PC-9 (cell line): ENCODE results near the gene NAGPA. TPM values are rescaled to one million over a fixed set of nuclear protein-coding genes. Genes with fewer than 3 reads are reported as not detected.
"Not testable (repeated sequence)": the region's sequence is repeated elsewhere in the genome, so short reads cannot be mapped to it uniquely, and the experiment has no call there.

Experiments used
- BruUV-seq: library from RNA; stranded (reverse); fragments of 400-500 nt; replicated peaks from 2 replicates; lab custom pipeline; 2021; lab: Mats Ljungman, UMichigan
- CTCF ChIA-PET: fragments of 300-600 bp; sonication (Branson Sonifier 250); formaldehyde crosslinking; loops from one replicate; lab custom pipeline; 2022; ENCODE audit warnings: antibody characterized with exemption; lab: Charles Lee
- POLR2A ChIA-PET: fragments of 300-600 bp; sonication (Branson Sonifier 250); formaldehyde crosslinking; loops from one replicate; lab custom pipeline; 2022; ENCODE audit warnings: antibody characterized with exemption; ENCODE audit not compliant: unreplicated experiment; lab: Charles Lee
- DNase-seq, 2 experiments: peaks; one replicate each; pipeline versions ENCODE4 v3.0.0 to v3.0.0-alpha.2; 2015 to 2022; ENCODE audit warnings: mixed read lengths in 1 of 2
- H2AFZ ChIP-seq: fragments of 200-600 bp; sonication (generic); 2 replicates; pipeline ENCODE4 v1.8.1; 2017; ENCODE audit warnings: antibody characterized with exemption
- H3F3A ChIP-seq: fragments of 200-600 bp; sonication (generic); 2 replicates; pipeline ENCODE4 v1.8.1; 2017; ENCODE audit warnings: antibody characterized with exemption, mild to moderate bottlenecking, low read depth; ENCODE audit not compliant: insufficient read depth
- H3K27ac ChIP-seq: fragments of 200-600 bp; sonication (generic); 2 replicates; pipeline ENCODE4 v1.6.1; 2016; ENCODE audit warnings: mixed run types
- H3K27me3 ChIP-seq: fragments of 200-600 bp; sonication (generic); 2 replicates; pipeline ENCODE4 v1.6.1; 2016; ENCODE audit warnings: low read depth, mixed run types; ENCODE audit not compliant: insufficient read depth
- H3K36me3 ChIP-seq: fragments of 200-600 bp; sonication (generic); 2 replicates; pipeline ENCODE4 v1.6.1; 2016; ENCODE audit warnings: low read depth, mixed run types
- H3K4me1 ChIP-seq: fragments of 200-600 bp; sonication (generic); replicated peaks from 2 replicates; pipeline ENCODE4 v1.6.1; 2016; ENCODE audit warnings: mixed run types; ENCODE audit not compliant: insufficient read depth
- H3K4me2 ChIP-seq: fragments of 200-600 bp; sonication (generic); 2 replicates; pipeline ENCODE4 v1.6.1; 2017; ENCODE audit warnings: mixed run types
- H3K4me3 ChIP-seq: fragments of 200-600 bp; sonication (generic); 2 replicates; pipeline ENCODE4 v1.6.1; 2016; ENCODE audit warnings: mixed run types
- H3K79me2 ChIP-seq: fragments of 200-600 bp; sonication (generic); 2 replicates; pipeline ENCODE4 v1.6.1; 2017; ENCODE audit warnings: low read depth, mixed run types
- H3K9me2 ChIP-seq: fragments of 200-600 bp; sonication (generic); 2 replicates; pipeline ENCODE4 v1.8.1; 2017; ENCODE audit warnings: mild to moderate bottlenecking; ENCODE audit not compliant: insufficient read depth
- H3K9me3 ChIP-seq: fragments of 200-600 bp; sonication (generic); 2 replicates; pipeline ENCODE4 v1.8.1; 2016; ENCODE audit warnings: low read depth; ENCODE audit not compliant: insufficient read depth
- H4K20me1 ChIP-seq: fragments of 200-600 bp; sonication (generic); 2 replicates; pipeline ENCODE4 v1.8.1; 2017; ENCODE audit not compliant: insufficient read depth
- EZH2 ChIP-seq: fragments of 200-600 bp; sonication (generic); IDR thresholded peaks from 2 replicates; pipeline ENCODE4 v1.8.0; 2017; ENCODE audit warnings: antibody characterized with exemption, low read depth
- intact Hi-C: fragments of 100-400 bp; cut with micrococcal nuclease; formaldehyde crosslinking; loops from one replicate; pipeline ENCODE4 v1.10.0; 2022; ENCODE audit not compliant: unreplicated experiment
- total RNA-seq: library from RNA; stranded (reverse); gene quantifications from 2 replicates; pipeline ENCODE4 v1.2.3, GENCODE V29; 2021
- TF ChIP-seq, protein P1 (sequence below): fragments of 200-600 bp; sonication (generic); conservative IDR thresholded peaks from 2 replicates; pipeline ENCODE4 v1.6.1; 2017; ENCODE audit warnings: mixed run types, antibody characterized with exemption, mild to moderate bottlenecking, moderate library complexity

The NAGPA gene
- total RNA-seq, 1 experiment from 2014 or later, result 20.6 TPM

DNA sequence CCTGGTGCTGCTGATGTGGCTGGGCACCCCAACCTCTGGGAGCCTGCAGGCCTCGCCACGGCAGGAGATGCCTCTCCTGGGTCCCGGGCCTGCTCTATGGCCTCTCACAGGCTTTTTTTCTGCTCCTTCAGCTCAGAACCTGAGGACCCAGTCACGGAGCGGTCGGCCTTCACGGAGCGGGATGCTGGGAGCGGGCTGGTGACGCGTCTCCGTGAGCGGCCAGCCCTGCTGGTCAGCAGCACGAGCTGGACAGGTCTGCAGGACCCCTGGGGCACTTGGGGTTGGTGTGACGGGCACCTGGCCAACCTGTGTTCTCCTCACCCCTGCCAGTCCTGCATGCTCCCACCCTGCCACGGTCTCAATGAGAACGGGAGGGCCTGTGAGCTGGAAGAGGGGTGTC is 44.9 kb upstream of the NAGPA start:
- no peaks in the 10 kb centered on the region for H4K20me1 ChIP-seq
- ChIA-PET POLR2A (no interaction called here), CTCF (no interaction called here)
- intact Hi-C loops, result no loop called here
- BruUV-seq, result no TSS peak
- no peak overlapping the region for H3K27ac ChIP-seq
- TF ChIP-seq, protein P1, sequence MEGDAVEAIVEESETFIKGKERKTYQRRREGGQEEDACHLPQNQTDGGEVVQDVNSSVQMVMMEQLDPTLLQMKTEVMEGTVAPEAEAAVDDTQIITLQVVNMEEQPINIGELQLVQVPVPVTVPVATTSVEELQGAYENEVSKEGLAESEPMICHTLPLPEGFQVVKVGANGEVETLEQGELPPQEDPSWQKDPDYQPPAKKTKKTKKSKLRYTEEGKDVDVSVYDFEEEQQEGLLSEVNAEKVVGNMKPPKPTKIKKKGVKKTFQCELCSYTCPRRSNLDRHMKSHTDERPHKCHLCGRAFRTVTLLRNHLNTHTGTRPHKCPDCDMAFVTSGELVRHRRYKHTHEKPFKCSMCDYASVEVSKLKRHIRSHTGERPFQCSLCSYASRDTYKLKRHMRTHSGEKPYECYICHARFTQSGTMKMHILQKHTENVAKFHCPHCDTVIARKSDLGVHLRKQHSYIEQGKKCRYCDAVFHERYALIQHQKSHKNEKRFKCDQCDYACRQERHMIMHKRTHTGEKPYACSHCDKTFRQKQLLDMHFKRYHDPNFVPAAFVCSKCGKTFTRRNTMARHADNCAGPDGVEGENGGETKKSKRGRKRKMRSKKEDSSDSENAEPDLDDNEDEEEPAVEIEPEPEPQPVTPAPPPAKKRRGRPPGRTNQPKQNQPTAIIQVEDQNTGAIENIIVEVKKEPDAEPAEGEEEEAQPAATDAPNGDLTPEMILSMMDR, result no peak
- no peak for TF ChIP-seq EZH2
- H3K27me3 ChIP-seq, result no peaks in the 10 kb centered on the region
- 0 out of 2 replicates have a peak, but pooled peaks cover 6% of the 10 kb centered on the region for H3K79me2 ChIP-seq
- no peak overlapping the region for H3K4me2 ChIP-seq
- H3K9me3 ChIP-seq, result no peaks in the 10 kb centered on the region
- H3K4me1 ChIP-seq, result peaks cover 15% of the 10 kb centered on the region
- DNase-seq, result no peak
- H3F3A ChIP-seq, result no peaks in the 10 kb centered on the region
- H3K9me2 ChIP-seq, result no peaks in the 10 kb centered on the region
- H3K36me3 ChIP-seq, result no peaks in the 10 kb centered on the region; the same call in 1 of the 2 replicates
- H2AFZ ChIP-seq, result no peak overlapping the region
- no peak overlapping the region for H3K4me3 ChIP-seq

DNA sequence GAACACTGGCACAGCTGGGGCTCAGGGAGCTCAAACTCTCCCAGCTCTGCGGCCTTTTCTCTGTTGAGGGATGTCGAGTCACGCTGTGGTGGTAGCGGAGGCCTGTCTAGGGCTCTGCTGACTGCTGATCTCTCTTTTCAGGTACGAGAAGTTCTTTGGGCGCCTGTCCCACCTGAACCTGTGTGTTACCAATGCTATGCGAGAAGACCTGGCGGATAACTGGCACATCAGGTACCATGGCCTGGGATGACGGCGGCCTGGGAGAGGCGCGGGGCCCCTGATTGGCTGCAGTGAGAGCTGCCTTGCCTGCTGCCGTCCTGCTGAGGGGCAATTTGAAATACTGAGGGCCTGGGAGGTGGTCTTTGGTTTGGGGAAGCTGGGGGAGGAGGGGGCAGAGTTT is 43.6 kb upstream of the NAGPA start:
- no TSS peak for BruUV-seq
- TF ChIP-seq, protein P1, result no peak
- no peak for TF ChIP-seq EZH2
- H3K9me3 ChIP-seq, result no peaks in the 10 kb centered on the region
- no peak overlapping the region for H3K4me2 ChIP-seq
- no peak overlapping the region for H3K4me3 ChIP-seq
- intact Hi-C loops, result no loop called here
- CTCF ChIA-PET, result no interaction called here
- no peak for DNase-seq
- no peaks in the 10 kb centered on the region for H4K20me1 ChIP-seq
- no peaks in the 10 kb centered on the region for H3K9me2 ChIP-seq
- H3K27me3 ChIP-seq, result no peaks in the 10 kb centered on the region
- POLR2A ChIA-PET, result no interaction called here
- no peak overlapping the region for H3K27ac ChIP-seq
- peaks cover 22% of the 10 kb centered on the region for H3K4me1 ChIP-seq
- peaks cover 18% of the 10 kb centered on the region; the same call in 1 of the 2 replicates for H3K79me2 ChIP-seq
- no peaks in the 10 kb centered on the region for H3F3A ChIP-seq
- no peak overlapping the region for H2AFZ ChIP-seq
- H3K36me3 ChIP-seq, result no peaks in the 10 kb centered on the region; the same call in 1 of the 2 replicates

DNA sequence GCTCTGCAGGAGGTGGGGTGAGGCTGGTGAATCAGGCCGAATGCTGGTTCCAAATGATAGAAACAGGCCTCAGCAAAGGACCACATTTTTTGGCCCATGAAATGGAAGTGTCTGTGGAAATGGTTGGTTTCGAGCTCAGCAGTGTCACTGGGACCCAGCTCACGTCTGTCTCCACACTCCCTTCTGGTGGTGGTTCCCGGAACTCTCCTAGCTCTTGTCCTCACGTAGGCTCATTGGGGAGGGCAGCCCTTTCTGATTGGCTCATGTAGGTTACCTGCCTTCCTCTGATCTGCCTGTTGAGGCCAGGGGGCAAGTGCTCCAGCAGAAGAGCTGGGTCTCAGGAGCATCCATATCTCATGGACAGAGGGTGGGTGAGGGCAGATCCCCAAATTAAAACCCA is 41.9 kb upstream of the NAGPA start:
- H2AFZ ChIP-seq, result no peak overlapping the region
- TF ChIP-seq EZH2, result no peak
- TF ChIP-seq, protein P1, result no peak
- H3K4me1 ChIP-seq, result peaks cover 24% of the 10 kb centered on the region
- H3K36me3 ChIP-seq, result no peaks in the 10 kb centered on the region; the same call in 1 of the 2 replicates
- no TSS peak for BruUV-seq
- H3K27me3 ChIP-seq, result no peaks in the 10 kb centered on the region
- ChIA-PET CTCF (no interaction called here), POLR2A (no interaction called here)
- H3K4me3 ChIP-seq, result no peak overlapping the region
- no peaks in the 10 kb centered on the region for H3K9me3 ChIP-seq
- no peaks in the 10 kb centered on the region for H4K20me1 ChIP-seq
- no peak for DNase-seq
- H3K79me2 ChIP-seq, result peaks cover 22% of the 10 kb centered on the region; the same call in 1 of the 2 replicates
- H3K27ac ChIP-seq, result no peak overlapping the region
- H3F3A ChIP-seq, result no peaks in the 10 kb centered on the region
- intact Hi-C loops, result no loop called here
- H3K9me2 ChIP-seq, result no peaks in the 10 kb centered on the region
- no peak overlapping the region for H3K4me2 ChIP-seq

DNA sequence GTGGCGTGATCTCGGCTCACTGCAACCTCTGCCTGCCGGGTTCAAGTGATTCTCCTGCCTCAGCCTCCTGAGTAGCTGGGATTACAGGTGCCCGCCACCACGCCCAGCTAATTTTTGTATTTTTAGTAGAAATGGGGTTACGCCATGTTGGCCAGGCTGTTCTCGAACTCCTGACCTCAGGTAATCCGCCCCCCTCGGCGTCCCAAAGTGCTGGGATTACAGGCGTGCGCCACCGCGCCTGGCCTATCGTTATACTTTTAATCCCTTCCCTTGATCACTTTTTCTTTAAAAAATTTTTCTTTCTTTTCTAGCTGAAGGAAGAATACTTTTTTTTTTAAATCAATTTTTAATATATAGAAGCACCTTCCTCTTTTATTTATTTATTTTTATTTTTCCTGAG is 40.0 kb upstream of the NAGPA start:
- CTCF ChIA-PET, result interaction anchor here (0.6 kb wide), 1 partner anchor 232 kb away, joined by 5 read pairs; no protein-coding TSS in a partner anchor
- peaks cover 12% of the 10 kb centered on the region for H3K4me1 ChIP-seq
- H3K27ac ChIP-seq, H3K4me3 ChIP-seq, H3K27me3 ChIP-seq, POLR2A ChIA-PET, H3K9me3 ChIP-seq, H3K4me2 ChIP-seq, DNase-seq, H4K20me1 ChIP-seq, H3K9me2 ChIP-seq, intact Hi-C loops, H3F3A ChIP-seq, BruUV-seq, H2AFZ ChIP-seq, H3K36me3 ChIP-seq: not testable (repeated sequence)
- H3K79me2 ChIP-seq, result peaks cover 22% of the 10 kb centered on the region; the same call in 1 of the 2 replicates
